Choroid plexus epithelial cell (primary cell): ENCODE data around the gene C1QL1.

Source experiments
- DNase-seq: peaks from one replicate; pipeline ENCODE4 v3.0.0-alpha.2; 2010; ENCODE audit warnings: low read depth
- H3K4me3 ChIP-seq: 2 replicates; pipeline ENCODE4 v1.5.1; 2011; ENCODE audit warnings: low read depth, mild to moderate bottlenecking, control low read depth, low read length, moderate library complexity
- TF ChIP-seq, protein P1 (sequence below): conservative IDR thresholded peaks from 2 replicates; pipeline ENCODE4 v1.5.1; 2011; ENCODE audit warnings: low read depth, mild to moderate bottlenecking, control low read depth, inconsistent platforms, low read length, moderate library complexity

C1QL1 gene

DNA sequence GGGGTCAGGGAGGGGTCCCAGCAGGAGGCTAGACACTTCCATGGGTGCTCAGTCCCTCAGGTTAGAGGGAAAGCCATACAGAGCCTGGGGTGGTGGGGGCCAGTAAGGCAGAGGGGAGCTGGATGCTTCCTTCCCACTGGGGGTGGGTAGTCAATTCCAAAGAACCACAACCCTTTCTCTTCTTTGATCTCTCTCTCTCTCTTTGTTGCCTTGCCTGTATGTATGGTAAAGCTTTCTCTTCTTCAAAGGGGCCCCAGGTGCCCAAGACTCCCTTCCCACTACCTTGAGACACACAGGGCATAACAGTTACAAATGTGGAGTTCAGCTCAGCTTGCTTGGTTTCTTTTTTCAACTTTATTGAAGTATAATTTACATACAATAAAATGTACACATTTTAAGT lies 30.5 kb upstream of the C1QL1 start:
- TF ChIP-seq, protein P1, sequence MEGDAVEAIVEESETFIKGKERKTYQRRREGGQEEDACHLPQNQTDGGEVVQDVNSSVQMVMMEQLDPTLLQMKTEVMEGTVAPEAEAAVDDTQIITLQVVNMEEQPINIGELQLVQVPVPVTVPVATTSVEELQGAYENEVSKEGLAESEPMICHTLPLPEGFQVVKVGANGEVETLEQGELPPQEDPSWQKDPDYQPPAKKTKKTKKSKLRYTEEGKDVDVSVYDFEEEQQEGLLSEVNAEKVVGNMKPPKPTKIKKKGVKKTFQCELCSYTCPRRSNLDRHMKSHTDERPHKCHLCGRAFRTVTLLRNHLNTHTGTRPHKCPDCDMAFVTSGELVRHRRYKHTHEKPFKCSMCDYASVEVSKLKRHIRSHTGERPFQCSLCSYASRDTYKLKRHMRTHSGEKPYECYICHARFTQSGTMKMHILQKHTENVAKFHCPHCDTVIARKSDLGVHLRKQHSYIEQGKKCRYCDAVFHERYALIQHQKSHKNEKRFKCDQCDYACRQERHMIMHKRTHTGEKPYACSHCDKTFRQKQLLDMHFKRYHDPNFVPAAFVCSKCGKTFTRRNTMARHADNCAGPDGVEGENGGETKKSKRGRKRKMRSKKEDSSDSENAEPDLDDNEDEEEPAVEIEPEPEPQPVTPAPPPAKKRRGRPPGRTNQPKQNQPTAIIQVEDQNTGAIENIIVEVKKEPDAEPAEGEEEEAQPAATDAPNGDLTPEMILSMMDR: no peak
- DNase-seq: no peak
- no peak overlapping the region for H3K4me3 ChIP-seq

DNA sequence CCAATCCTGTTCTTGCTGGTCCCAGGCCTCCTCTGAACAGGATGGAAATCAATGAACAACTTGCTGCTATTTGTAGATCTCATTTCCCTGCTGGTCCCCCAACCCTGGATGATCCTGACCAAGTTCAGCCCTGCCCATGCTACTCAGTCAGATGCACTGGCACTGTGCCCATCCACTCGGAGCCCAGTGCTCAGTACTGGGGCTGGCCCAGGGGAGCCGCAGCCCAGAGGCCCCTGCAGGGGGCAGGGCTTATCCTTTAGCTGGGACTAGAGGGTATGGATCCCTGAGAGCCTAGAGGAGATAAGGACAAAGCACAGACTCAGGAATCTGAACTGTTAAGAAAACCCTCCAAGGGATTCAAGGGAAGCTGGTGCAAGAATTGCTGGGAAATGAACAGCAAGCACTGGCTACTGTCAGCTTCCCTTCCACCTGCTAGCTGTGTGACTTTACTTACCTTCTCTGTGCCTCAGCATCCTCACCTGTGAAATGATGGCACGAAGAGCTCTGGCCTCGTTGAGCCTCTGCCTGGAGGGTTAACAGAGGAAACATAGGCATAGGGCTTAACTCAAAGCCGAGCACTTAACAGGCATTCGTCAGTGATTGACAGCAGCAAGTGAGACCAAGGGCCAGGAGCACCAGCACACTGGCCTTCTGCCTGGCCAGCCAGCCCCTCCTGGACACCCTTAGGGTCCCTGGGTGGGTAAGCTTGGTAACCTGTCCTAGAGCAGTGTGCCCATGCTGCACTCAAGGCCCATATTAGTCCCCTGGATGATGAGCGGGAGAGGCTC lies 29.8 kb upstream of the C1QL1 start:
- no peak overlapping the region for H3K4me3 ChIP-seq
- TF ChIP-seq, protein P1: peak; percentile 8
- peak; percentile 55 for DNase-seq

DNA sequence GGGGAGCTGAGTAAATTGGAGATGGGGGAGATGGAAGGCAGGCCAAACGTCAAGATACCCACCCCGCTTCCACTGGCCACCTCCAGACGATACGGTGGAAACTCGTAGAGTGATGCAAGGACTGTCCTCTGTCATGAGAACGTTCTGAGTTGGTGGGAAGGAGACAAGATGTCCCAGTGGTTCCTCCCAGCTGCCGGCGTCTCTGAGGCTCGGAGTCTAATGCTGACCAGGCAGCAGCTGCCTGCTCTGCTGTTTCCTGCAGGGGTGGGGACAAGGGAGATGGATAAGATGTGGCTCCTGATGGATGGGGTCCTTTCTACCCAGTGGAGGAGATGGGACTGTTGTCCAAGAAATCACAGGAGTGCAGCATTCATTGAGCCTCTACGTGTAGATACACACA lies 28.2 kb upstream of the C1QL1 start:
- no peak overlapping the region for H3K4me3 ChIP-seq
- no peak for DNase-seq
- TF ChIP-seq, protein P1: no peak

DNA sequence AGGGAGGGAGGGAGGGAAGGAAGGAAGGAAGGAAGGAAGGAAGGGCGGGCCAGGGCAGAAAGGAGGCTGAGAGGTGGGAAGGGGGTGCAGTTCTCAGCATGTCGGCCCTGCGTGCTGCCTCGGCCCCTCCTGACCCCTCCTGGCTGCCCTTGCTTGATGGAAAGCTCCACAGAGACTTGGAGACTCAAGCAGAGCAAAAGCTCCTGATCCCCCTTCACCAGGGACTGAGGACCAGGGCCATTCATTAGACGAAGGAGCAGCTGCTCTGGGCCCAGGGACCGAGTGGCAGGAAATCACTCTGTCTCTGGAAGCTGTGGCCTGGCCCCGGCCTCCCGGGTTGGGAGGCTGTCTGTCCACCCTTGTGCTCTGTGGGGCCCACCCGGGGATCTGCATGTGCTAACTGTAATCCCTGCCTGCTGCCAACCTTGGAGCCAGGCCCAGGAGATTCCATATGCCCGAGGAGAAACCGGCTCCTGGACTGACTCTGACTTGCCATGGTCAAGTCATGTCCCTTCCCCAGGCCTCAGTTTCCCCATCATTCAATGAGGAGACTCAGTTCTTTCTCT lies 27.4 kb upstream of the C1QL1 start:
- no peak overlapping the region for H3K4me3 ChIP-seq
- DNase-seq: no peak
- TF ChIP-seq, protein P1: no peak

- DNase-seq: no peak
- TF ChIP-seq, protein P1: no peak
- H3K4me3 ChIP-seq: no peak overlapping the region
Observed at GRCh38 chr17:44992242-44992939, 24.3 kb upstream of the C1QL1 start.

- H3K4me3 ChIP-seq: no peak overlapping the region
- TF ChIP-seq, protein P1: no peak
- DNase-seq: no peak
Observed at GRCh38 chr17:44990994-44991393, 22.9 kb upstream of the C1QL1 start.
